ENCODE data around the gene SRRM4. TPM values are rescaled to one million over a fixed set of nuclear protein-coding genes. Genes with fewer than 3 reads are reported as not detected.
A peak's percentile ranks its signal among the peaks of the same experiment; 100 is the strongest.

SRRM4 gene
- total and polyA plus RNA-seq, 2 donors (not counting 1 experiment from before 2014, with no cell fraction given) = not detected

DNA sequence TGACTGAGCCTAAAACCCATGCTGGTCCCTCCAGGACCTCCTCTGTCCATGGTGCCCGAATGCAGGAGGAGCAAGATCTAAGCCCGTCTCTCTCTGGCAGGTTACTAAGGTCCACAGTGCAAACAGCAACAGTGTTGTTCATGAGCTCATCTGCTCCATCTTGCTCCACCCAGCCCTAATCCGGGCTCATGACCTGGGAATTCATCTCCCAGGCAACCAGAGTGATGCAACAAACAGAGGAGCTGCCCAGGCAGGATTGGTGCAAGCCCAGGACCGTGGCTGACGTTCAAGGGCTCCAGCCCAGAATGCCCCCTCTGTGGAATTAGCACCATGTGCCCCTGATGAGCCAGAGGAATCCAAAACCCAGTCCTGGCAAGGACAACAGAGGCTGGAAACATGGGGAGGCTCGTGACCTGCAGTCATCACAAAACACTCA lies 227.3 kb downstream of the SRRM4 start:
- H3K4me3 ChIP-seq (replicated peaks in 1 of 4; ENCODE audit: control extremely low read depth in 1 of 4, insufficient read depth in 1 of 4, low read depth in 3 of 4, low read length in 4 of 4) = no peak overlapping the region

DNA sequence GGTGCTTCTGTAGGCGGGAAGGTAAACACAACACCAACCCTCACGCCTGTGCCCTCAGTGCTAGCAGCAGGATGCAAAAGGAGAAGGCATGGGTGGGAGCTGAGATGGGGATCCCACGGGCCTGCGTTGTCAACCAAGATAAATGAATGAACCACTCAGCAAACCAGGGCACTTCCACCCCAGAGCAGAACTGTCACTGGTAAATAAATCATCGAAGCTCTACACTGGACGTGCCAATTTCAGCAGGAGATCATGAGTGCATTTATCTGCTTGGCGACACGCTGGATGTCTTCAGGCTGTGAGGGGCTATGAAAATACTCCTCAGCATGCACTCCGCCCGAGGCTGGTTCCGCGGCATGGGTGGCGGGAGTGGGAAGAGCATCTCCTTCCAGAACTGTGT lies 230.5 kb downstream of the SRRM4 start:
- no peaks in the 10 kb centered on the region for H4K20me1 ChIP-seq (ENCODE audit: control insufficient read depth, extremely low read depth, insufficient read depth, low read length)
- no peaks in the 10 kb centered on the region for H3K4me1 ChIP-seq (ENCODE audit: control insufficient read depth, extremely low read depth, insufficient read depth, low read length)
- H3K4me2 ChIP-seq (ENCODE audit: extremely low read depth, insufficient read depth, low read length) = no peak overlapping the region
- TF ChIP-seq EZH2 (IDR thresholded peaks at IDR 0.05; ENCODE audit: low read length, missing control alignments) (no peak), CTCF (conservative IDR thresholded peaks at IDR 0.05 in 1 of 2, IDR thresholded peaks at IDR 0.05 in 1 of 2; ENCODE audit: low read depth in 1 of 2, low read length in 2 of 2) (no peak)
- H3K36me3 ChIP-seq (ENCODE audit: control insufficient read depth, insufficient read depth, low read length) = no peaks in the 10 kb centered on the region
- H3K9me3 ChIP-seq (ENCODE audit: control insufficient read depth, insufficient read depth, low read depth, low read length) = no peaks in the 10 kb centered on the region
- H3K27ac ChIP-seq (ENCODE audit: insufficient read depth, low read length) = no peak overlapping the region
- no peaks in the 10 kb centered on the region for H3K79me2 ChIP-seq (ENCODE audit: control insufficient read depth, insufficient read depth, low read length)
- H3K4me3 ChIP-seq (replicated peaks in 1 of 4; ENCODE audit: control extremely low read depth in 1 of 4, insufficient read depth in 1 of 4, low read depth in 3 of 4, low read length in 4 of 4) = no peak overlapping the region
- H3K27me3 ChIP-seq (ENCODE audit: control insufficient read depth, insufficient read depth, low read length) = no peaks in the 10 kb centered on the region
- no peak overlapping the region for H3K9ac ChIP-seq (ENCODE audit: insufficient read depth, low read length)
- no peak for DNase-seq (ENCODE audit: low read depth in 2 of 2)
- no peak overlapping the region for H2AFZ ChIP-seq (ENCODE audit: low read length)

More for the DNA sequence above, 227.3 kb downstream of the SRRM4 start:
- Histone ChIP-seq H3K4me1 (ENCODE audit: control insufficient read depth, extremely low read depth, insufficient read depth, low read length) (no peaks in the 10 kb centered on the region), H3K4me2 (ENCODE audit: extremely low read depth, insufficient read depth, low read length) (no peak overlapping the region), H3K79me2 (ENCODE audit: control insufficient read depth, insufficient read depth, low read length) (no peaks in the 10 kb centered on the region), H4K20me1 (ENCODE audit: control insufficient read depth, extremely low read depth, insufficient read depth, low read length) (no peaks in the 10 kb centered on the region), H3K36me3 (ENCODE audit: control insufficient read depth, insufficient read depth, low read length) (no peaks in the 10 kb centered on the region), H2AFZ (ENCODE audit: low read length) (no peak overlapping the region), H3K9ac (ENCODE audit: insufficient read depth, low read length) (no peak overlapping the region), H3K9me3 (ENCODE audit: control insufficient read depth, insufficient read depth, low read depth, low read length) (no peaks in the 10 kb centered on the region), H3K27ac (ENCODE audit: insufficient read depth, low read length) (no peak overlapping the region), H3K27me3 (ENCODE audit: control insufficient read depth, insufficient read depth, low read length) (no peaks in the 10 kb centered on the region)
- TF ChIP-seq CTCF (conservative IDR thresholded peaks at IDR 0.05 in 1 of 2, IDR thresholded peaks at IDR 0.05 in 1 of 2; ENCODE audit: low read depth in 1 of 2, low read length in 2 of 2) (no peak), EZH2 (IDR thresholded peaks at IDR 0.05; ENCODE audit: low read length, missing control alignments) (no peak)
- DNase-seq (ENCODE audit: low read depth in 2 of 2) = peak; percentile 5 to 58

Other genes with a start within 250 kb of the SRRM4 start
- 21.3 and 23.8 TPM in 2 replicates for gene HSPB8, start 197.4 kb downstream of the SRRM4 start, total RNA-seq
- 23.5 and 42.4 TPM in 2 replicates for gene HSPB8, start 197.4 kb downstream of the SRRM4 start, polyA plus RNA-seq